ENCODE measurements around the gene ARHGEF2. TPM values are rescaled to one million over a fixed set of nuclear protein-coding genes. Genes with fewer than 3 reads are reported as not detected.

The ARHGEF2 gene
- total RNA-seq, 1 donor from 2014 or later: 69.4 TPM

- no peak for DNase-seq (ENCODE audit: low read depth in 2 of 2)
Observed at GRCh38 chr1:155971910-155972809, 6.2 kb downstream of the ARHGEF2 start.

GRCh38 chr1:155970531-155971167 lies 7.7 kb downstream of the ARHGEF2 start:
- DNase-seq (ENCODE audit: low read depth in 2 of 2): peak; percentile 55 to 82

GRCh38 chr1:155969377-155969791 lies 9.0 kb downstream of the ARHGEF2 start:
- no peak for DNase-seq (ENCODE audit: low read depth in 2 of 2)

GRCh38 chr1:155968670-155969069 lies 9.7 kb downstream of the ARHGEF2 start:
- DNase-seq (ENCODE audit: low read depth in 2 of 2): no peak

- no peak for DNase-seq (ENCODE audit: low read depth in 2 of 2)
Observed at GRCh38 chr1:155968051-155968400, 10.3 kb downstream of the ARHGEF2 start.

- peak; percentile 77 to 79 for DNase-seq (ENCODE audit: low read depth in 2 of 2)
Observed at GRCh38 chr1:155967341-155968050, 10.9 kb downstream of the ARHGEF2 start.

GRCh38 chr1:155966750-155967149 lies 11.6 kb downstream of the ARHGEF2 start:
- DNase-seq (ENCODE audit: low read depth in 2 of 2): no peak

- DNase-seq (ENCODE audit: low read depth in 2 of 2): no peak
Observed at GRCh38 chr1:155966135-155966534, 12.2 kb downstream of the ARHGEF2 start.

- no peak for DNase-seq (ENCODE audit: low read depth in 2 of 2)
Observed at GRCh38 chr1:155964193-155964592, 14.2 kb downstream of the ARHGEF2 start.

- DNase-seq (ENCODE audit: low read depth in 2 of 2): peak in 1 of 2 donors; percentile 60
Observed at GRCh38 chr1:155962599-155963211, 15.6 kb downstream of the ARHGEF2 start.

GRCh38 chr1:155961937-155962336 lies 16.4 kb downstream of the ARHGEF2 start:
- peak; percentile 92 to 98 for DNase-seq (ENCODE audit: low read depth in 2 of 2)

- DNase-seq (ENCODE audit: low read depth in 2 of 2): no peak
Observed at GRCh38 chr1:155960081-155960745, 18.1 kb downstream of the ARHGEF2 start.

- DNase-seq (ENCODE audit: low read depth in 2 of 2): no peak
Observed at GRCh38 chr1:155957411-155957915, 20.9 kb downstream of the ARHGEF2 start.

GRCh38 chr1:155954645-155955044 lies 23.7 kb downstream of the ARHGEF2 start:
- no peak for DNase-seq (ENCODE audit: low read depth in 2 of 2)

GRCh38 chr1:155952505-155952890 lies 25.8 kb downstream of the ARHGEF2 start:
- DNase-seq (ENCODE audit: low read depth in 2 of 2): no peak

- no peak for DNase-seq (ENCODE audit: low read depth in 2 of 2)
Observed at GRCh38 chr1:155951753-155952504, 26.4 kb downstream of the ARHGEF2 start.

GRCh38 chr1:155950829-155951228 lies 27.5 kb downstream of the ARHGEF2 start:
- DNase-seq (ENCODE audit: low read depth in 2 of 2): no peak

GRCh38 chr1:155947741-155948140 lies 30.6 kb downstream of the ARHGEF2 start:
- DNase-seq (ENCODE audit: low read depth in 2 of 2): no peak

GRCh38 chr1:155947292-155947691 lies 31.1 kb downstream of the ARHGEF2 start:
- DNase-seq (ENCODE audit: low read depth in 2 of 2): no peak

- no peak for DNase-seq (ENCODE audit: low read depth in 2 of 2)
Observed at GRCh38 chr1:155946633-155947219, 31.6 kb downstream of the ARHGEF2 start.

All from lung microvascular endothelial cell (primary cell).